NCI-H1417 (cell line): Measurements from ENCODE around the gene NAT16.
"Not testable (repeated sequence)": the region's sequence is repeated elsewhere in the genome, so short reads cannot be mapped to it uniquely, and the experiment has no call there.

Experiments
- DNase-seq, 3 experiments: peaks; one replicate each; lab custom pipeline; 2025; lab: John Stamatoyannopoulos, UW

The NAT16 gene

DNA sequence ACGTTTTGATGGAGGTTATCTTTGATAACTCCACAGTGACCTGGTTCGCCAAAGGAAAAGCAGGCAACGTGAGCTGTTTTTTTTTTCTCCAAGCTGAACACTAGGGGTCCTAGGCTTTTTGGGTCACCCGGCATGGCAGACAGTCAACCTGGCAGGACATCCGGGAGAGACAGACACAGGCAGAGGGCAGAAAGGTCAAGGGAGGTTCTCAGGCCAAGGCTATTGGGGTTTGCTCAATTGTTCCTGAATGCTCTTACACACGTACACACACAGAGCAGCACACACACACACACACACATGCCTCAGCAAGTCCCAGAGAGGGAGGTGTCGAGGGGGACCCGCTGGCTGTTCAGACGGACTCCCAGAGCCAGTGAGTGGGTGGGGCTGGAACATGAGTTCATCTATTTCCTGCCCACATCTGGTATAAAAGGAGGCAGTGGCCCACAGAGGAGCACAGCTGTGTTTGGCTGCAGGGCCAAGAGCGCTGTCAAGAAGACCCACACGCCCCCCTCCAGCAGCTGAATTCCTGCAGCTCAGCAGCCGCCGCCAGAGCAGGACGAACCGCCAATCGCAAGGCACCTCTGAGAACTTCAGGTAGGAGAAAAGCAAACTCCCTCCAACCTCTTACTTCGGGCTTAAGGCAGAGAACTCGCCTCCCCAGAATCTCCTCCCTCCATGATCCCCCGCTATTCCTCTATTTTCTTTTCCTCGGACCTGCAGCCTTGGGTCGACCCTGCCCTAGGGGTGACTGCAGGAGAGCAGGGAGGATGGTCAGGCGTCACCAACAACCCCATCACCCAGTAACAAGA lies 53.2 kb downstream of the NAT16 start, which contains the start of gene SERPINE1:
SERPINE1 (plus strand) TSS at position 454 of the 809 bp plus-strand sequence. CDS start 1,290 bp downstream, outside the sequence.
- peak; percentile 15 to 63 (median 40) for DNase-seq

DNA sequence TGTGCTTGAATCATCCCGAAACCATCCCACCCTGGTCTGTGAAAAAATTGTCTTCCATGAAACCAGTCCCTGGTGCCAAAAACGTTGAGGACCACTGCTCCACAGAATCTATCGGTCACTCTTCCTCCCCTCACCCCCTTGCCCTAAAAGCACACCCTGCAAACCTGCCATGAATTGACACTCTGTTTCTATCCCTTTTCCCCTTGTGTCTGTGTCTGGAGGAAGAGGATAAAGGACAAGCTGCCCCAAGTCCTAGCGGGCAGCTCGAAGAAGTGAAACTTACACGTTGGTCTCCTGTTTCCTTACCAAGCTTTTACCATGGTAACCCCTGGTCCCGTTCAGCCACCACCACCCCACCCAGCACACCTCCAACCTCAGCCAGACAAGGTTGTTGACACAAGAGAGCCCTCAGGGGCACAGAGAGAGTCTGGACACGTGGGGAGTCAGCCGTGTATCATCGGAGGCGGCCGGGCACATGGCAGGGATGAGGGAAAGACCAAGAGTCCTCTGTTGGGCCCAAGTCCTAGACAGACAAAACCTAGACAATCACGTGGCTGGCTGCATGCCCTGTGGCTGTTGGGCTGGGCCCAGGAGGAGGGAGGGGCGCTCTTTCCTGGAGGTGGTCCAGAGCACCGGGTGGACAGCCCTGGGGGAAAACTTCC lies 54.0 kb downstream of the NAT16 start:
- peak in 1 of 3 experiments; percentile 40 for DNase-seq

DNA sequence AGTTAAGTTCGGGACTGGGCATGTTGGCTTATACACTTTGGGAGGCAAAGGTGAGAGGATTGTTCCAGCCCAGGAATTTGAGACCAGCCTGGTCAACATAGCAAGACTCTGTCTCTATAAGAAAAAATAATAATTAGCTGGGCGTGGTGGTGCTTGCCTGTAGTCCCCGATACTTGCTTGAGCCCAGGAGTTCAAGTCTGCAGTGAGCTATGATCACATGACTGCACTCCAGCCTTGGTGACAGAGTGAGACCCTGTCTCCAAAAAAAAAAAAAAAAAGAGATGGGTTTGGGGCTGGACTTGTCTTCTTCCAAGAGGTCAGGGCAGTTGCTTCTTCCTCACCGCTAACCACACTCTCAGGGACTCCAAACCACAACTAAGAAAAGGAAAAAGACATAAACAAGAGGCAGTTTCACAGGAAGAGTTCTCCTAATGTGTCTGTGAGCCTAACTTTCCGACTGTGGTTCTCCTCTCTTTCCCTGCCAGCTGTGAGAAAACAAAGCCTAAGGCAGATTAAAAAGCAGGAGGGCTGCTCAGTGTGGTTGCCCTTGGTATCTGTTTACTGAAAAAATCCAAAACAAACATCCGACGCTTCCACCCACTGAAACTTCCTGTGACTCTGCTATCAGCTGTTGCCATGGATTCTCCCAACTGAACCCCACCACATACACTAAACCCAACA lies 55.6 kb downstream of the NAT16 start:
- peak in 1 of 3 experiments; percentile 51 for DNase-seq

DNA sequence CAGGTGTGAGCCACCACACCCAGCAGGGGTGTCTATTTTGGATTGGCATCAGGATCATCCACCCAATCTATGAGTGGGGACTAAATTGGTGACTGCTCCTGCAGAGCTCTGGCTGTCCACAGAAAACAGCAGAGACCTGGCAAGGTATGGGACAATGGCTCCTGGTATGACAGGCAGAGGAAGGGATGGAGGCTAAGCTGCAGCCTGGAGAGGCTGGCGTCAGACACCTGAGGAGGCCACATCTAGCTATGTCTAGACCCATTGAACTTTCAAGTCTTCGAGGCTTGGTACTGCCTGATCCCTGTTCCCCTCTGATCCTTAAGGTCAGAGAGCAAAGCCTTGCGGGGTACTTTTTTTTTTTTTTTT lies 56.4 kb downstream of the NAT16 start:
- DNase-seq = no peak

DNA sequence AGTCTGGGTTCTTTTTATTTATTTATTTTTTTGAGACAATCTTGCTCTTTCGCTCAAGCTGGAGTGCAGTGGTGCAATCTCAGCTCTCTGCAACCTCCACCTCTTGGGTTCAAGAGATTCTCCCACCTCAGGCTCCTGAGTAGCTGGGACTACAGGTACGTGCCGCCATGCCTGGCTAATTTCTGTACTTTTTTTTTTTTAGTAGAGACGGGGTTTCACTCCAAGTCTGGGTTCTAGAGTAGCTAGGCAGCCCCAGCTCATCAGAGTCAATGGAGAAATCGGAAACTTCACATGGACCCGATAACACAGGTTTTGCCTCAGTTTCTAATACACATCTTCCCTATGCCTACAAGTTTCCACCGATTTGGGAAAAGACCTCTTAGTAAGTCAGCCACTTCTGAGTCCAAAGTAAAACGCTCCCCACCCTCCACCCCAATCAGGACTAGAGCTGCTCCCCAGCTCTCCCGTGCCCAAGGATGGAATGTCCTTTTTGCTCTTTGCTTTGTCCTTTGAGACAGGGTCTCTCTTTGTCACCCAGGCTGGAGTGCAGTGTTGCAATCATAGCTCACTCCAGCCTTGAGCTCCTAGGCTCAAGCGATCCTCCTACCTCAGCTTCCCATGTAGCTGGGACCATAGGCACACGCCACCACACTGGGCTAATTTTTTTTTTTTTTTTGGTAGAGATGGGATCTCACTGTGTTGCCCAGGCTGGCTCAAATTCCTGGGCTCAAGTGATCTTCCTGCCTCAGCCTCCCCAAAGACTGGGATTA lies 57.0 kb downstream of the NAT16 start:
- DNase-seq = no peak

DNA sequence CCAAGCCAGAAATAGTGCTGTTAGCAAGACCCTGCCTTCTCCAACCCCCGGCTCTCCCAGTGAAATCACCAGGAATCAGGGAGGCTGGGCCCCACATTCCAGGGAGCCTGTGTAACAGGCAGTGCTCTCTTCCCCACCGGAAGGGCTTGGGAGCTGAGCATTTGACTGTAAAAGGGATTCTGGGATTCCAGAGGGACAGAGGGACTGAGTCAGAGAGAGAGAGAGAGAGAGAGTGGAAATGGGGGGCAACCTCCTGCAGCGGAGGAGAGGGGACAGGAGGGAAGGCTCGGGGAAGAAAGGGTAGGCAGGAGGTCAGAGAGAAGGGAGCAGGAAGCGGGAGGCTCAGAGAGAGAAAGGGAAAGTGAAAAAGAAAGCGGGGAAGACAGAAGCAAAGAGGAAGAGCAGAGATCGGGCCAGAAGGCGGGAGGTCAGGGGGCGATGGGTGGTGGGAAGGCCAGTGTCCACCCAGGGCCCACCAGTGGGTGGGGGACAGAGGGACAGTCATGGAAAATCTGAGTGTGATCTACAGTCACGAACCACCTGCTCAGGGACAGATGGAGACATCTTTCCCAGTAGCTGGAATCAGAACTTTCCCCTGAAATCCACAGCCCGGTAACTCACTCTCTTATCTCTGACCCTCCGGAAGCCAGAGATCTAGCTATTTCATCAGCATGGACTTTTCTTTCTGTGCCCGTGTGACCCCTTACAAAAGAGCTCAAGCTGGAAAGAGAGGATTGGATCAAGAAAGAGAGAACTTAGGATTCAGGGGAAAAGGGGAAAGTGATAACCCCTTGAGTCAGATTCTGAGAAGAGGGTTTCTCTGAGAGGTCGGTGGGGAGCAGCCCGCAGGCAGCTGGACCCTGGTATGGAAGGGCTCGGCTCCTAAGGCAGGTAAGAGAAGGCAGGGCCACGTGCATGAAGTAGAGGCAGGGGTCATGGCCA lies 57.8 kb downstream of the NAT16 start:
- no peak for DNase-seq

DNA sequence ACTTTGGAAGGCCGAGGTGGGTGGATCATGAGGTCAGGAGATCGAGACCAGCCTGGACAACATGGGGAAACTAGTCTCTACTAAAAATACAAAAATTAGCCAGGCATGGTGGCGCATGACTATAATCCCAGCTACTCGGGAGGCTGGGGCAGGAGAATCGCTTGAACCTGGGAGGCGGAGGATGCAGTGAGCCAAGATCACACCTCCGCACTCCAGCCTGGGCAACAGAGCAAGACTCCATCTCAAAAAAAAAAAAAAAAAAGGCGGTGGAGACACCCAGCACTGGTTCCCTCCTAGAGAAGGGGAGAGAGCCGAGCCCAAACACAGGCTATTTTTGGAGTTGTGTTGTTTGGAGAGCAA lies 58.5 kb downstream of the NAT16 start:
- DNase-seq = not testable (repeated sequence)
